GM18868 (cell line): Measurements from ENCODE around the gene CACNG6.

Experiments used
- ATAC-seq: cut with Tn5 transposase; IDR thresholded peaks from one replicate; pipeline ENCODE4 v1.9.1; 2021; ENCODE audit warnings: mild to moderate bottlenecking, moderate library complexity; ENCODE audit not compliant: unreplicated experiment

Gene CACNG6

GRCh38 chr19:53965091-53965490 lies 26.3 kb upstream of the CACNG6 start:
- no peak for ATAC-seq

- no peak for ATAC-seq
Measured at GRCh38 chr19:53966931-53967330, 24.5 kb upstream of the CACNG6 start.

GRCh38 chr19:53969366-53969765 lies 22.1 kb upstream of the CACNG6 start:
- ATAC-seq: no peak

GRCh38 chr19:53971673-53972072 lies 19.8 kb upstream of the CACNG6 start:
- no peak for ATAC-seq

- ATAC-seq: no peak
Measured at GRCh38 chr19:53977429-53977990, 13.9 kb upstream of the CACNG6 start.

GRCh38 chr19:53977991-53978731 lies 13.3 kb upstream of the CACNG6 start:
- ATAC-seq: no peak

GRCh38 chr19:53978975-53979801 lies 12.2 kb upstream of the CACNG6 start:
- ATAC-seq: no peak

- ATAC-seq: no peak
Measured at GRCh38 chr19:53980539-53981375, 10.7 kb upstream of the CACNG6 start.

GRCh38 chr19:53981376-53981951 lies 10.0 kb upstream of the CACNG6 start:
- no peak for ATAC-seq

GRCh38 chr19:53982001-53982451 lies 9.4 kb upstream of the CACNG6 start:
- no peak for ATAC-seq

- ATAC-seq: no peak
Measured at GRCh38 chr19:53982611-53983010, 8.8 kb upstream of the CACNG6 start.

- ATAC-seq: no peak
Measured at GRCh38 chr19:53983457-53984289, 7.8 kb upstream of the CACNG6 start.

GRCh38 chr19:53985863-53986262 lies 5.6 kb upstream of the CACNG6 start:
- ATAC-seq: no peak

- no peak for ATAC-seq
Measured at GRCh38 chr19:53988981-53989380, 2.5 kb upstream of the CACNG6 start.

GRCh38 chr19:53989600-53990533 lies 1.6 kb upstream of the CACNG6 start:
- ATAC-seq: no peak

GRCh38 chr19:53992211-53992610 lies 774 bp downstream of the CACNG6 start:
- no peak for ATAC-seq

- ATAC-seq: no peak
Measured at GRCh38 chr19:53992815-53993214, 1.4 kb downstream of the CACNG6 start.

- ATAC-seq: no peak
Measured at GRCh38 chr19:53993448-53993847, 2.0 kb downstream of the CACNG6 start.

GRCh38 chr19:53994811-53995210 lies 3.4 kb downstream of the CACNG6 start:
- no peak for ATAC-seq
